GM19324 (cell line): ENCODE data around the gene MRGPRE.

ENCODE experiments used
- ATAC-seq: cut with Tn5 transposase; IDR thresholded peaks from one replicate; pipeline ENCODE4 v1.9.1; 2021; ENCODE audit warnings: mild to moderate bottlenecking, moderate library complexity; ENCODE audit not compliant: unreplicated experiment, low FRiP score

MRGPRE gene

DNA sequence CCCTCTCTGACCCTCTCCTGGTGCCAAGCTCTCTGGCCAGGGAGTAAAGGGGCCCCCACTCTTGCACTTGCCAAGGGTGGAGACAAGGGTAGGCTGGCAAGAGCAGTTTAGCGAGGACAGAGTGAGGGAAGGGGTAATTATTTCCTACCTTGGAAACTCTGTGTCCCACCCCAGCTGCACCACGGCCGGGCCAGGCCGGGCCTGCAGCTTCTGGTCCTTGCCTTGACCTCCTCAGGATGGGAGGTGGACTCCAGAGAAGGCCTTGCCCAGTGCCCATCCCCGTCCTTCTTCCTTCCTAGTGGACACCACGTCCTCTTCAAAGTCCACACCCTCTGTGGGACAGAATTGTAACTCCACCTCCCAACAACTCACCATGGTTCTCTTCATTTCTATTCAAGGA, 48.7 kb downstream of the MRGPRE start:
- ATAC-seq = no peak

DNA sequence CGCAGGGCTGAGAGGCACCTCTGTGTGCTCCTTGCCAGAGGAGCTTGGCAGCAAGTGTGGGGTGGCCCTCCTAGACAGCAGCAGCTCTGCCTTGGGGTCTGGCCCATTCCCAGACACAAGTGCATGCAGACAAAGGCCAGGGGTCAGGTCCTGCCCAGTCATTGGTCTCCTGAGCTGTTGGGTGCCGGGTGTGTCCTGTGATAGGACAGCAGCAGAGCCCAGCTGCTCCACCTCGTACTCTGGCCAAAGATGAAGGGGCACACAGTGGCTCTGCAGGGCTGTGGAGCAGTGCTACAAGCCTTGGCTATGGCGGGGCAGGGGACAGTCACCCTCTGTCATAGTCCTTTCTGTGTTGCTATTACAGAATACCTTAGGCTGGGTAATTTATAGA, 49.8 kb downstream of the MRGPRE start:
- ATAC-seq = no peak

GRCh38 chr11:3181725-3182461, 50.3 kb downstream of the MRGPRE start:
- ATAC-seq = no peak

DNA sequence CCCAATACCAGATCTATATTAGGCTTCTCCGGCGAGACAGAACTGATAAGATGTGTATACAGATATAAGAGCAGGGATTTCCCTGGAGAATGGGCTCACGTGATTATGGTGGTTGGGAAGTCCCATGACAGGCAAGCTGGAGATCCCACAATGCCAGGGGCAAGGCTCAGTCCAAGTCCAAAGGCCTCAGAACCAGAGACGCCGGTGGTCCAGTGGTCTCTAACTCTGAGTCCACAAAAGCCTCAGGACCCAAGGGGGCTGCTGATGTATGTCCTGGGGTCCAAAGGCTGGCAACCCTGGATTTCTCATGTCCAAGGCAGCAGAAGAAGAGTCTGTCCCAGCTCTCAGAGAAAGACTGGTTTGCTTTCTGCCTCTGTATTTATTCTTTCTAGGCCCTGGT, 51.3 kb downstream of the MRGPRE start:
- no peak for ATAC-seq

GRCh38 chr11:3178349-3178748, 53.9 kb downstream of the MRGPRE start:
- ATAC-seq = no peak

- ATAC-seq = no peak
These were observed 54.3 kb downstream of the MRGPRE start for GRCh38 chr11:3177931-3178330.
